ENCODE data around the gene MYCBP.

- TF ChIP-seq CTCF (IDR thresholded peaks at IDR 0.05), result no peak
- no peak for TF ChIP-seq POLR2A (IDR thresholded peaks at IDR 0.05)
- TF ChIP-seq POLR2AphosphoS5 (IDR thresholded peaks at IDR 0.05), result no peak
- no peak for TF ChIP-seq EP300 (IDR thresholded peaks at IDR 0.05)
These were observed 5.9 kb downstream of the MYCBP start for GRCh38 chr1:38867208-38867607.
